Psoas muscle (tissue), 8 donors: ENCODE data around the gene LKAAEAR1. TPM values are rescaled to one million over a fixed set of nuclear protein-coding genes. Genes with fewer than 3 reads are reported as not detected.

ENCODE experiments used
- ATAC-seq, 4 donors: fragments of 200-7000 bp; cut with Tn5 transposase; one replicate each; pipeline ENCODE4 v1.9.1; 2020; ENCODE audit warnings: moderate library complexity in 3 of 4, mild to moderate bottlenecking in 2 of 4
- DNase-seq, 2 donors: peaks; one replicate each; pipeline ENCODE4 v3.0.0-alpha.2; 2020
- H3K27ac ChIP-seq: fragments of 200-600 bp; one replicate; pipeline ENCODE4 v1.8.0; 2022
- H3K27me3 ChIP-seq, 3 donors: fragments of 200-600 bp in 1 of 3; one replicate each; pipeline versions ENCODE4 v1.6.1 to v1.8.0; 2013 to 2022; ENCODE audit warnings: low read length in 2 of 3, mild to moderate bottlenecking in 2 of 3, moderate library complexity in 1 of 3; ENCODE audit not compliant: insufficient read depth in 3 of 3
- H3K36me3 ChIP-seq, 2 donors: fragments of 200-600 bp in 1 of 2; one replicate each; pipeline versions ENCODE4 v1.6.1 to v1.8.0; 2013 to 2022; ENCODE audit warnings: low read depth in 1 of 2, mild to moderate bottlenecking in 1 of 2, moderate library complexity in 1 of 2; ENCODE audit not compliant: insufficient read depth in 1 of 2
- H3K4me1 ChIP-seq: fragments of 200-600 bp; one replicate; pipeline ENCODE4 v1.8.0; 2022
- H3K4me3 ChIP-seq: fragments of 200-600 bp; one replicate; pipeline ENCODE4 v1.8.0; 2022; ENCODE audit warnings: mild to moderate bottlenecking
- H3K9me3 ChIP-seq: fragments of 200-600 bp; one replicate; pipeline ENCODE4 v1.8.0; 2022
- CTCF ChIP-seq: fragments of 200-600 bp; IDR thresholded peaks from one replicate; pipeline ENCODE4 v1.8.0; 2022; ENCODE audit warnings: antibody characterized with exemption
- WGBS, 3 donors: extraction: QIAGEN DNeasy Blood & Tissue Kit; methylation state at CpG; one replicate each; pipeline versions ENCODE4 v1.1.6 to v1.1.7; 2013; 5-methylcytosine and 5-hydroxymethylcytosine counted together
- intact Hi-C, 2 donors: fragments of 100-400 bp; cut with DNase I; formaldehyde crosslinking; loops; one replicate each; pipeline versions ENCODE4 v1.11.0 to v1.14.2; 2022
- polyA plus RNA-seq, 3 donors: library from polyadenylated mRNA; stranded (reverse); fragments of 200-250 nt; gene quantifications; one replicate each; pipeline ENCODE4 v1.2.3, GENCODE V29; 2013
- total RNA-seq, 4 donors: library from RNA; stranded (reverse); fragmentation: NEBNext Ultra II Directional in 2 of 4; extraction: Animal tissue kit (Norgen Biotek cat#: 25700) in 2 of 4; gene quantifications; one replicate each; pipeline versions ENCODE4 v1.2.1 to v1.2.4, GENCODE V29; 2021 to 2023
- donor health status: healthy with polysubstance abuse.
- donor health status: DM: no; HTN: no; CAD: no; lungs with moderate emphysema.
- donor health status: Bipolar disorder and iron deficiency.
- donor health status: healthy.
- donor health status: DM: yes; HTN: yes; CAD: no.
- donor health status: DM: no; HTN: no; CAD: no.
- donor health status: DM: no; HTN: no; CAD: no.
- donor health status: DM: yes; HTN: yes; CAD: no.

The LKAAEAR1 gene
- total and polyA plus RNA-seq, 7 donors: not detected

GRCh38 chr20:64093013-64093503 is 8.9 kb upstream of the LKAAEAR1 start:
- H3K4me1 ChIP-seq: no peaks in the 10 kb centered on the region
- ATAC-seq: no peak
- intact Hi-C loops: no loop called here
- no peak overlapping the region for H3K4me3 ChIP-seq
- H3K27ac ChIP-seq: no peak overlapping the region
- H3K9me3 ChIP-seq: no peaks in the 10 kb centered on the region
- no peak for DNase-seq
- no peak for TF ChIP-seq CTCF
- peaks cover 0 to 10% (median 8%) of the 10 kb centered on the region in 3 donors for H3K27me3 ChIP-seq
- WGBS, 3 donors: 44 to 47% (median 44%) methylated on average over 9 of the region's 9 CpGs
- H3K36me3 ChIP-seq: no peaks in the 10 kb centered on the region

- H3K27ac ChIP-seq: no peak overlapping the region
Observed at GRCh38 chr20:64092258-64093012, 8.2 kb upstream of the LKAAEAR1 start.

GRCh38 chr20:64091770-64092169 is 7.6 kb upstream of the LKAAEAR1 start:
- no peaks in the 10 kb centered on the region for H3K4me1 ChIP-seq
- peaks cover 0 to 15% (median 13%) of the 10 kb centered on the region in 3 donors for H3K27me3 ChIP-seq
- H3K9me3 ChIP-seq: no peaks in the 10 kb centered on the region
- TF ChIP-seq CTCF: no peak
- WGBS, 3 donors: 13 to 25% (median 15%) methylated on average over 8 to 16 of the region's 16 CpGs
- intact Hi-C loops: no loop called here
- DNase-seq (no peak), ATAC-seq (no peak)
- no peak overlapping the region for H3K4me3 ChIP-seq
- no peak overlapping the region for H3K27ac ChIP-seq
- no peaks in the 10 kb centered on the region for H3K36me3 ChIP-seq

More at GRCh38 chr20:64092258-64093012, 8.2 kb upstream of the LKAAEAR1 start:
- Histone ChIP-seq H3K27me3 (peaks cover 0 to 13% (median 13%) of the 10 kb centered on the region in 3 donors), H3K4me1 (no peaks in the 10 kb centered on the region), H3K36me3 (no peaks in the 10 kb centered on the region), H3K9me3 (no peaks in the 10 kb centered on the region), H3K4me3 (no peak overlapping the region)
- WGBS, 3 donors: 48 to 49% (median 49%) methylated on average over 27 of the region's 27 CpGs
- intact Hi-C loops: no loop called here
- no peak for TF ChIP-seq CTCF
- ATAC-seq: no peak
- no peak for DNase-seq

- DNase-seq (no peak), ATAC-seq (no peak)
- H3K4me3 ChIP-seq: no peak overlapping the region
- no peaks in the 10 kb centered on the region for H3K9me3 ChIP-seq
- no peak for TF ChIP-seq CTCF
- peaks cover 0 to 17% (median 13%) of the 10 kb centered on the region in 3 donors for H3K27me3 ChIP-seq
- H3K4me1 ChIP-seq: no peaks in the 10 kb centered on the region
- intact Hi-C loops: no loop called here
- H3K36me3 ChIP-seq: no peaks in the 10 kb centered on the region
- H3K27ac ChIP-seq: no peak overlapping the region
- WGBS, 3 donors: 49 to 59% (median 56%) methylated on average over 18 to 19 of the region's 19 CpGs
Observed at GRCh38 chr20:64091340-64091739, 7.1 kb upstream of the LKAAEAR1 start.
